Esophagus squamous epithelium (tissue), 4 donors: ENCODE data around the gene IL26.

Experiments used
- CTCF ChIP-seq, 6 experiments: fragments of 450-650 bp in 4 of 6; fragments of 200-600 bp in 2 of 6; sonication (generic) in 2 of 6; IDR thresholded peaks; one replicate each; pipeline ENCODE4 v1.5.1; 2016 to 2019; ENCODE audit warnings: antibody characterized with exemption in 6 of 6, mild to moderate bottlenecking in 4 of 6, moderate library complexity in 4 of 6
- POLR2A ChIP-seq, 4 donors: fragments of 450-650 bp; IDR thresholded peaks; one replicate each; pipeline ENCODE4 v1.6.1; 2017; ENCODE audit warnings: antibody characterized with exemption in 4 of 4, mild to moderate bottlenecking in 4 of 4, moderate library complexity in 3 of 4

GRCh38 chr12:68169213-68169889 is 56.3 kb downstream of the IL26 start:
- TF ChIP-seq POLR2A (IDR thresholded peaks at IDR 0.05) (no peak), CTCF (IDR thresholded peaks at IDR 0.05) (no peak)
